Daoy (cell line): ENCODE data around the gene IP6K1. TPM values are rescaled to one million over a fixed set of nuclear protein-coding genes. Genes with fewer than 3 reads are reported as not detected.
A peak's percentile ranks its signal among the peaks of the same experiment; 100 is the strongest.
"Not testable (repeated sequence)": the region's sequence is repeated elsewhere in the genome, so short reads cannot be mapped to it uniquely, and the experiment has no call there.

Source experiments
- DNase-seq: peaks from one replicate; pipeline ENCODE4 v3.0.0-alpha.2; 2015; ENCODE audit warnings: low read depth
- total RNA-seq: library from RNA; depleted of rRNA; stranded (reverse); fragments of >200 nt; shearing (Covaris generic); gene quantifications from 2 replicates; pipeline ENCODE4 v1.2.3, GENCODE V29; 2014

IP6K1 gene
- total RNA-seq, 1 experiment from 2014 or later = 12.6 TPM

DNA sequence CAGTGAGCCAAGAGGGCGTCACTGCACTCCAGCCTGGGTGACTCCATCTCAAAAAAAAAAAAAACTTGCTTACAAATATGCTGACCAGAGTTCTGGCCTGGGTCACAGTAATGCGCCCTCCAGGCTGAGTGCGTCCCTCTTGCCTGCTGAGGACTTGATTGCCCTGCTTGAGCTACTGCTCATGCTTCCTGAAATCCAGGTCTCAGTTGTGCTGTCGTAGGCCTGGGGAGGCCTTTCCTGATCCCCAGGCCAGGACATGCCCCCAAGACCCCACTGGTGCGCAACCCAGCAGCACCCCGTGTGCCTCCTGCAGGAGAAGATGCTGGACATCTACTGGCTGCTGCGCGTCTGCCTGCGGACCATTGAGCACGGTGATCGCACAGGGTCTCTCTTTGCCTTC, 74.2 kb downstream of the IP6K1 start:
- DNase-seq = no peak

DNA sequence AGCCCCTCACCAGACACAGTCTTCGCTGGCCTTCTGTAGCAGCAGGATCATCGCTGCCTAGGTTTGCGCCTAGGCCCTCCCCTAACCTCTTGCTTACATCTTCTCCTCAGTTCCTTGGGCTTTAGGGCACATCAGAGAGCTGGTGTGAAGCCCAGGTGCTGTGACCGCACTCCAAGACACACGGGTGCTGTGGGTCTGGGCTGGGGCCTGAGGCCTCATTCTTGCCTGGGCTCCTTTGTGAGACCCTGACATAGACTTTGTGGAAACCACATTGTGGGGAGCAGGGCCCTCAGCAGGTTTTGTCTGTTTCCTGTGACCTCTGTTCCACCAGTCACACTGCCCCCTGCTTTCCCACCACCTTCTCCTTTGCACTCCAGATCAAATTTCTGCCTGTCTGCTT, 74.9 kb downstream of the IP6K1 start:
- DNase-seq = no peak

- no peak for DNase-seq
Measured at GRCh38 chr3:49709852-49710251, 76.5 kb downstream of the IP6K1 start.

GRCh38 chr3:49707113-49707480, 79.2 kb downstream of the IP6K1 start:
- DNase-seq = no peak

GRCh38 chr3:49706456-49707112, 79.8 kb downstream of the IP6K1 start:
- no peak for DNase-seq

DNA sequence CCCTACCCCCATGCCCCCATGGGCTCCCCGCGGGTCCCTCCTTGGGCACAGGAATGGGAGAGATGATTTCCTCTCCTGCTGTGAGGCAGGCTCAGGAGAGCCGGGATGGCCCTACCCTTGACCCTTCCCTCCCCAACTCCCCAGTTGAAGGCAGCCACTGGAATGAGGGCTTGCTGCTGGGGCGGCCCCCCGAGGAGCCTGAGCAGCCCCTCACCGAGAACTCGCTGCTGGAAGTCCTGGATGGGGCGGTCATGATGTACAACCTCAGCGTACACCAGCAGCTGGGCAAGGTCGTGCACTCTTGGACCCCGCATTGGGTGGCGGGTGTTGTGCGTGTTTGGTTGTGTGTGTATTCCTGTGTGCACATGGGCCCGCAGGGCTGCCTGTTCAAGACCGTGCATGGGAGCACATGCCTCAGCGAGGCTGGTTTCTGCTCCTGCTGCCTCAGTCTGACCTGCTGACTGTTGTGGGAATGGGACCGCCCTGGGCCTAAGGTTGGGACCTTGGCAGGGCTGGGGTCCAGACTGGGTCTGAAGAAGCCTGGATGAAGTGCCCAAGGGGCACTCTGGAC, 80.9 kb downstream of the IP6K1 start:
- DNase-seq = no peak

GRCh38 chr3:49704629-49705028, 81.7 kb downstream of the IP6K1 start:
- DNase-seq = no peak

DNA sequence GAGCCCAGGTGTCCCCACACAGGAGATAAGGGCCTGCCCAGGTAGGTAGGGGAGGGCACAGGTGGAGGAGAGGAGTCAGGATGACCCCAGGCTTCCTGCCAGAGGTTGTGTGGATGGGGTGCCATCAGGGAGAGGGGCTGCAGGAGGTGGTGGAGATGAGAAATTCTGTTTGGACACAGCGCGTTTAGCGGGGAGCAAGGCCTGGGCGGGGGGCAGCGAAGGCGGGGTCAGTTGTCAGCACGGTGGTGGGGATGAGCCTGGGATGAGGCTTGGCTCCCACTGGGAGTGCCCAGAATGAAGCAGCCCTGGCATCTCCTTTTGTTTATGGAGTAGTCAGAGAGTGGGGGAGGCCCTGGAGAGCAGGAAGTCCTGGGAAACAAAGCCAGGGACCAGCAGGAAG, 82.4 kb downstream of the IP6K1 start:
- no peak for DNase-seq

- peak; percentile 58 for DNase-seq
Measured at GRCh38 chr3:49703443-49703927, 82.9 kb downstream of the IP6K1 start.

DNA sequence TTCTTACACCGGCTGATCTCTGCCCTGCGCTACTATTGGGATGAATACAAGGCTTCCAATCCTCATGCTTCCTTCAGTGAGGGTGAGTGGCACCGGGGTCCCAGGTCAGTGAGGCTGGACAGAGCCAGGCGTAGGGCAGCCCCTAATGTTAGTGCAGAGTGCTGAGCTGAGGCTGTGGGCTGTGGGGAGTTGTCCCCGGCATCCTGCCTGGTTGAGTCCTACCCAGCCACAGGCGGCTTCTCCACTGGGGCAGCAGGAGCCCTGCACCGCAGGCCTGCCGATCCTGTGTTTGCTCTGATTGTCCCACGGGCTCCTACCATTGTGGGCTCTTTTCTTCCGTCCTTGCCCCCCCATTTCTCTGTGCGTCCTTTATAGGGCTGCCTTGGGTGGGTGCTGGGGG, 83.7 kb downstream of the IP6K1 start:
- no peak for DNase-seq

- DNase-seq = no peak
Measured at GRCh38 chr3:49701388-49702077, 84.8 kb downstream of the IP6K1 start.

DNA sequence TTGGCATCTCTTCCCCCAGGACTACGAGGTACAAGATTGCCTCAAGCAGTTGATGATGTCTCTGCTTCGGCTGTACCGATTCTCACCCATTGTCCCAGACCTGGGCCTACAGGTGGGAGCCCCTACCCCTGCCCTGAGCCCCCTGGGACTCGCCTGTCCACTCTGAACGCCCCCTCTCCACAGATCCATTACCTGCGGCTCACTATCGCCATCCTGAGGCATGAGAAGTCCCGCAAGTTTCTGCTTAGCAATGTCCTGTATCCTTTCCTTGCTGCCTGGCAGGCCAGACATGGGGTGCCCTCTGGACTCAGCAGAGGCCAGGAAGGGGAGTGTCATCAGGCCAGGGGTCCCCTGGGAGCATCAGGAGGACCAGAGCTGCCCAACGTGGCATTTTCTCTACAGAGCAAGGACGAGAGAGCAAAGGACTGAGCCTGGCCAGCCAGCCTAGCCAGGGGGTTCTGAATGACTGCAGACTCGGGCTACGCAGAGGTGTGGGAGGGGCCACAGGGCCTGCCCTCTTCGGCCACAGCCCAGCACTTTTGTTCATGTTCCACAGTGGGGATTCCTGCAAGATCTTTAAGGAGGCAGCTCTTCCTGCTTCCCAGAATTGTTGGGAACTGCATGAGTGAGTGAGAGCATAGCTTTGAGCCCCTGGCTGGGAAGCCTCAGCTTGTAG, 85.8 kb downstream of the IP6K1 start:
- DNase-seq = no peak

GRCh38 chr3:49700014-49700413, 86.3 kb downstream of the IP6K1 start:
- DNase-seq = no peak

GRCh38 chr3:49699281-49699979, 86.9 kb downstream of the IP6K1 start:
- DNase-seq = no peak

DNA sequence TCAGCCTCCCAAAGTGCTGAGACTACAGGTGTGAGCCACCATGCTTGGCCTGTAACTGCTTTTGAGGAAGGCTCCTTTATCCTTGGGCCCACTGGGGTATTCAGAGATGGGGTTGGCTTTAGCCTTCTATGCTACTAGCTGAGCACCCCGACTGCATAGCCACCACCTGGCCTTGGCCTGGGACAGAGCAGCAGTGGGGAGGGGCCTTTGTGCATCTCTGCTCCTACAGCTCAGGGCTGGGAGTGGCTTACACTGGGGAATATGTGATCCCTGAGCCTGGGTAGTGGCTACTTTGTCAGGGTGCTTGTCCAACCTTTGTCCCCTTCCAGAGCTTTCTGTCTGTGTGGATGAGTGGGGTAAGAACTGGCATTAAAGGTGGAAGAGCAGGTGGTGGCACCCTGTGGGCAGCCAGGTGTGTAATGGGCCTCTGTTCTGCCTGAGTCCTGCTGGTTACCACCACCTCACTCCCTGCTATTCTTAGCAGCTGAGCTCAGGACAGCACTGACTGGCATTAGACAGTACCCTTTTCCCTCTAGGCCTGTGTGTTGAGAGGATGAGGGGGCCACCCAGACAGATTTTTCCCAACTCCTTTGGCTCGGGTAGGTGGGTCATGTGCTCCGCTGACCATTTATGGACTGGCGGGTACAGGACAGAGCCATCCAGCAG, 90.9 kb downstream of the IP6K1 start:
- not testable (repeated sequence) for DNase-seq

DNA sequence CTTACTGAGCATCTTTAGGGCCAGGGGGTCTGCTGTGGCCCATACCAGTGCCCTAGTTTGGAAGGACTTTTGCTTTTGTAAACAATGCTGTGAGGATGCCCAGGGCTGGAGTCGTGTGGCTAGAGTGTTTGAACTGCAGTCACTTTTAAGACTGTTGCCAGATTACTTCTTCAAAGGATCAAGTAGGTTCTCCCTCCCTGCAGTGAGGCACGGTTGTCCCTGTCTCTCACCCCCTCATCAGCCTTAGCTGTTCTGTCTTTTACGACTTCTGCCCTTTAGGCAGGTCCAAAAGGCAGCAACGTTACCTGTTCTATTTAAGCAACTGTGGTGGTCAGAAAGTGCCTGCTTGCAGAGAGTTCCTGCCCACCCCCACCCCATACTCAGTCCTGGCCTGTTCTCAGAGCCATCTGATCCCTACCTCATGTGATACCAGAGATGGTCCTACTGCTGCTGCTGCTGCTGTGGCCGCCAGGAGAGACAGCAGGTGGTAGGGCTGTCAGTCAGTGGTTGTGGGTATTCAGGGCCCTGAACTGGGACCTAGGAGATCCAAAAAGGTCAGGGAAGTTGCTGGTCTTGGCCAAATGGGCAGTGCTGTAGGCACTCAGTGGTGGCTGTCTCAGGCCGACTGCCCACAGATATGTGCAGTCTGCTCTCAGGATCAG, 91.8 kb downstream of the IP6K1 start:
- not testable (repeated sequence) for DNase-seq

DNA sequence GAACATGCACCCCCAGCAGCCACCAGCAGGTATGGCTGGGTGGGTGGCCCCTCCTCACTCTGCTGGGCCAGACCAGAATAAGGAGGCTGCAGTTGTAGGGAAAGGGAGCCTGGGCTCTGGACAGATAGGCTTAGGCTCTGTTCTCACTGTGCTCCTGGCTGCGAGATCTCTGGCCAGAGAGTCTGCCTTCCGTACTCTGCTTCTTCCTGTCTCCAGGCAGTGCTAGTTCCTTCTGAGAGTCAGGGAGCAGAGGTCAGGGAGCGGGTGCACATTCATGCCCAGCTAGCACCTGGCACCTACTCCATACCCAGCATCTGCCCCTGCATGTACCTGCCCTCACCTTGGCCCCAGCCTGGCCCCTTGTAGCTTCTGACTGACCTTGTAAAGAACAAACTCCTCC, 94.9 kb downstream of the IP6K1 start:
- not testable (repeated sequence) for DNase-seq

DNA sequence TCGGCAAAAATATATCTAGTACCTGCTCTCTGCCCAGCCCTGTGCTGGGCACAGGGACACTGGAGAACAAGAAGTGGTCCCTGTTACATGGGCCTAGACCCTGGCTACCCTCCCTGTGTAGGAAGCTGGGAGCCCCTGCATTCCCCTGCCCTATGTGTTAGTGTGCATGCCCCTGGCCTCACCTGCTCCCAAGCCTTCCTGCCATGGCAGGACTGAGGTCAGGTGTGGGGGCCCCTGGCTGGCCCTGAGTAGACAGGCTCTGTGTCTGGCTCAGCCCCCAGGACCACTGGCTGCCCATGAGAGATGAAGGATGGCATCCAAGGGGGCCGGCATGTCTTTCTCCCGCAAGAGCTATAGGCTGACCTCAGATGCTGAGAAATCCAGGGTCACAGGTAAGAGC, 95.5 kb downstream of the IP6K1 start:
- not testable (repeated sequence) for DNase-seq

GRCh38 chr3:49689908-49690624, 96.3 kb downstream of the IP6K1 start:
- not testable (repeated sequence) for DNase-seq
